SK-N-SH (cell line): ENCODE data around the gene SIRT5. TPM values are rescaled to one million over a fixed set of nuclear protein-coding genes. Genes with fewer than 3 reads are reported as not detected.

Experiments used
- CTCF ChIA-PET: fragments of 300-600, 350-600 bp; formaldehyde crosslinking; extraction: SDS; loops from one replicate; lab custom pipeline; 2021; lab: Yijun Ruan, JAX
- POLR2A ChIA-PET: fragments of 350-600 bp; sonication (Branson Sonifier 250); formaldehyde crosslinking; extraction: SDS; loops from one replicate; lab custom pipeline; 2020; ENCODE audit warnings: antibody characterized with exemption, inconsistent platforms; lab: Yijun Ruan, JAX
- DNase-seq: peaks from one replicate; pipeline ENCODE4 v3.0.0; 2012
- H2AFZ ChIP-seq: fragments of 200-600 bp; sonication (generic); 2 replicates; pipeline ENCODE4 v1.8.1; 2016; ENCODE audit warnings: antibody characterized with exemption, mild to moderate bottlenecking, low read depth
- H3F3A ChIP-seq: fragments of 200-600 bp; sonication (generic); replicated peaks from 2 replicates; pipeline ENCODE3; 2016; ENCODE audit warnings: antibody characterized with exemption, mild to moderate bottlenecking; ENCODE audit not compliant: insufficient read depth
- H3K27ac ChIP-seq, 2 experiments: fragments of 200-500 bp in 1 of 2; fragments of 200-600 bp in 1 of 2; sonication (Bioruptor generic) in 1 of 2; sonication (generic), shearing (Covaris generic) in 1 of 2; 2 replicates each; pipeline versions ENCODE4 v1.5.1 to v1.6.1; 2014 to 2016; ENCODE audit warnings: low read depth in 2 of 2, inconsistent platforms in 1 of 2, low read length in 1 of 2, mild to moderate bottlenecking in 1 of 2, mixed read lengths in 1 of 2
- H3K27me3 ChIP-seq: fragments of 200-600 bp; sonication (generic), shearing (Covaris generic); 2 replicates; pipeline ENCODE4 v1.6.1; 2016; ENCODE audit warnings: mixed run types; ENCODE audit not compliant: insufficient read depth
- H3K36me3 ChIP-seq, 2 experiments: fragments of 200-500 bp in 1 of 2; fragments of 200-600 bp in 1 of 2; sonication (Bioruptor generic) in 1 of 2; sonication (generic) in 1 of 2; replicated peaks in 1 of 2; 2 replicates each; pipeline versions ENCODE3 to v1.5.1; 2014 to 2016; ENCODE audit warnings: low read length in 1 of 2, mild to moderate bottlenecking in 1 of 2; ENCODE audit not compliant: insufficient read depth in 2 of 2, control insufficient read depth in 1 of 2
- H3K4me1 ChIP-seq, 2 experiments: fragments of 200-500 bp in 1 of 2; fragments of 200-600 bp in 1 of 2; sonication (Bioruptor generic) in 1 of 2; sonication (generic), shearing (Covaris generic) in 1 of 2; 2 replicates each; pipeline versions ENCODE4 v1.5.1 to v1.6.1; 2014 to 2016; ENCODE audit warnings: low read depth in 1 of 2, low read length in 1 of 2, mixed run types in 1 of 2; ENCODE audit not compliant: insufficient read depth in 2 of 2, control insufficient read depth in 1 of 2
- H3K4me2 ChIP-seq: fragments of 200-600 bp; sonication (generic), shearing (Covaris generic); 2 replicates; pipeline ENCODE4 v1.6.1; 2017; ENCODE audit warnings: mixed run types
- H3K4me3 ChIP-seq, 2 experiments: fragments of 200-500 bp in 1 of 2; fragments of 200-600 bp in 1 of 2; sonication (Bioruptor generic) in 1 of 2; sonication (generic), shearing (Covaris generic) in 1 of 2; 2 replicates each; pipeline versions ENCODE4 v1.5.1 to v1.8.1; 2014 to 2016; ENCODE audit warnings: low read depth in 2 of 2, inconsistent platforms in 1 of 2, low read length in 1 of 2, mild to moderate bottlenecking in 1 of 2, mixed read lengths in 1 of 2, moderate library complexity in 1 of 2
- H3K79me2 ChIP-seq: fragments of 200-600 bp; sonication (generic); 2 replicates; pipeline ENCODE4 v1.8.1; 2017; ENCODE audit warnings: mild to moderate bottlenecking; ENCODE audit not compliant: insufficient read depth
- H3K9ac ChIP-seq: fragments of 200-600 bp; sonication (generic); 2 replicates; pipeline ENCODE4 v1.6.1; 2017; ENCODE audit warnings: mixed run types
- H3K9me2 ChIP-seq: fragments of 200-600 bp; sonication (generic); 2 replicates; pipeline ENCODE4 v1.6.1; 2017; ENCODE audit warnings: mixed run types
- H3K9me3 ChIP-seq: fragments of 200-600 bp; sonication (generic); 2 replicates; pipeline ENCODE4 v1.6.1; 2017; ENCODE audit warnings: mixed run types, mild to moderate bottlenecking, moderate library complexity
- H4K20me1 ChIP-seq: fragments of 200-600 bp; sonication (generic); 2 replicates; pipeline ENCODE4 v1.6.1; 2017; ENCODE audit warnings: mild to moderate bottlenecking, mixed run types; ENCODE audit not compliant: insufficient read depth
- EP300 ChIP-seq, 2 experiments: IDR thresholded peaks; 2 replicates each; pipeline versions ENCODE4 v1.4.0 to v1.6.1; 2012; ENCODE audit warnings: borderline replicate concordance in 1 of 2, low read depth in 1 of 2, low read length in 1 of 2
- FOSL2 ChIP-seq: IDR thresholded peaks from 2 replicates; pipeline ENCODE4 v1.4.0; 2012; ENCODE audit warnings: low read depth, mild to moderate bottlenecking, moderate library complexity, borderline replicate concordance
- FOXJ3 ChIP-seq: sonication (generic); formaldehyde crosslinking; IDR thresholded peaks from 2 replicates; pipeline ENCODE4 v1.5.1; 2020; ENCODE audit warnings: mild to moderate bottlenecking, missing genetic modification reagents
- GABPA ChIP-seq: IDR thresholded peaks from 2 replicates; pipeline ENCODE4 v1.4.0; 2012; ENCODE audit warnings: low read depth, mild to moderate bottlenecking
- GATA2 ChIP-seq: sonication (generic); formaldehyde crosslinking; IDR thresholded peaks from 2 replicates; pipeline ENCODE4 v1.5.0; 2020; ENCODE audit warnings: mild to moderate bottlenecking, missing genetic modification reagents
- JUND ChIP-seq: IDR thresholded peaks from 2 replicates; pipeline ENCODE4 v1.4.0; 2012
- MXI1 ChIP-seq: IDR thresholded peaks from 2 replicates; pipeline ENCODE4 v1.6.1; 2012; ENCODE audit warnings: mild to moderate bottlenecking, low read depth, low read length, improper control_type of control experiment
- NRF1 ChIP-seq: IDR thresholded peaks from 2 replicates; pipeline ENCODE4 v1.6.1; 2012; ENCODE audit warnings: low read depth, mild to moderate bottlenecking, low read length
- RAD21 ChIP-seq: IDR thresholded peaks from 2 replicates; pipeline ENCODE4 v1.6.1; 2012; ENCODE audit warnings: mild to moderate bottlenecking, low read length
- RFX5 ChIP-seq: IDR thresholded peaks from 2 replicates; pipeline ENCODE4 v1.6.1; 2012; ENCODE audit warnings: mild to moderate bottlenecking, improper control_type of control experiment, low read length
- RXRA ChIP-seq: IDR thresholded peaks from 2 replicates; pipeline ENCODE4 v1.4.0; 2012; ENCODE audit warnings: low read depth, mild to moderate bottlenecking, borderline replicate concordance
- SIN3A ChIP-seq: IDR thresholded peaks from 2 replicates; pipeline ENCODE4 v1.6.1; 2012; ENCODE audit warnings: low read depth, mild to moderate bottlenecking, low read length, moderate library complexity, borderline replicate concordance
- SMC3 ChIP-seq: IDR thresholded peaks from 2 replicates; pipeline ENCODE4 v1.6.1; 2012; ENCODE audit warnings: low read depth, low read length, improper control_type of control experiment
- TCF12 ChIP-seq: IDR thresholded peaks from 2 replicates; pipeline ENCODE4 v1.4.0; 2012
- TEAD4 ChIP-seq: IDR thresholded peaks from 2 replicates; pipeline ENCODE4 v1.4.0; 2012; ENCODE audit warnings: mild to moderate bottlenecking, borderline replicate concordance; ENCODE audit not compliant: insufficient read depth
- WGBS: methylation state at CpG from one replicate; pipeline ENCODE4 v1.1.6; 2017; ENCODE audit warnings: low lambda C conversion rate; 5-methylcytosine and 5-hydroxymethylcytosine counted together
- polyA plus RNA-seq, 3 experiments: library from polyadenylated mRNA; depleted of rRNA; stranded (reverse); fragments of >200 nt; gene quantifications; 2 replicates each; pipeline ENCODE4 v1.2.3, GENCODE V29; 2012
- TF ChIP-seq, protein P1 (sequence below): fragments of 150-350 bp; IDR thresholded peaks from 2 replicates; pipeline ENCODE4 v1.6.1; 2016; ENCODE audit warnings: mild to moderate bottlenecking, low read depth, low read length
- TF ChIP-seq, protein P2 (sequence below): IDR thresholded peaks from 2 replicates; pipeline ENCODE4 v1.4.0; 2012; ENCODE audit warnings: low read depth, borderline replicate concordance
- TF ChIP-seq, protein P3 (sequence below): fragments of 200-600 bp; sonication (generic); IDR thresholded peaks from 2 replicates; pipeline ENCODE4 v1.6.1; 2017; ENCODE audit warnings: antibody characterized with exemption, mild to moderate bottlenecking, moderate library complexity
- TF ChIP-seq, protein P4 (sequence below): IDR thresholded peaks from 2 replicates; pipeline ENCODE4 v1.4.0; 2012; ENCODE audit warnings: low read depth
- TF ChIP-seq, protein P5 (sequence below): IDR thresholded peaks from 2 replicates; pipeline ENCODE4; 2012

Gene SIRT5
- polyA plus RNA-seq, 1 of the 3 experiments (the other 2 are of a cell fraction) = 6.7 TPM

DNA sequence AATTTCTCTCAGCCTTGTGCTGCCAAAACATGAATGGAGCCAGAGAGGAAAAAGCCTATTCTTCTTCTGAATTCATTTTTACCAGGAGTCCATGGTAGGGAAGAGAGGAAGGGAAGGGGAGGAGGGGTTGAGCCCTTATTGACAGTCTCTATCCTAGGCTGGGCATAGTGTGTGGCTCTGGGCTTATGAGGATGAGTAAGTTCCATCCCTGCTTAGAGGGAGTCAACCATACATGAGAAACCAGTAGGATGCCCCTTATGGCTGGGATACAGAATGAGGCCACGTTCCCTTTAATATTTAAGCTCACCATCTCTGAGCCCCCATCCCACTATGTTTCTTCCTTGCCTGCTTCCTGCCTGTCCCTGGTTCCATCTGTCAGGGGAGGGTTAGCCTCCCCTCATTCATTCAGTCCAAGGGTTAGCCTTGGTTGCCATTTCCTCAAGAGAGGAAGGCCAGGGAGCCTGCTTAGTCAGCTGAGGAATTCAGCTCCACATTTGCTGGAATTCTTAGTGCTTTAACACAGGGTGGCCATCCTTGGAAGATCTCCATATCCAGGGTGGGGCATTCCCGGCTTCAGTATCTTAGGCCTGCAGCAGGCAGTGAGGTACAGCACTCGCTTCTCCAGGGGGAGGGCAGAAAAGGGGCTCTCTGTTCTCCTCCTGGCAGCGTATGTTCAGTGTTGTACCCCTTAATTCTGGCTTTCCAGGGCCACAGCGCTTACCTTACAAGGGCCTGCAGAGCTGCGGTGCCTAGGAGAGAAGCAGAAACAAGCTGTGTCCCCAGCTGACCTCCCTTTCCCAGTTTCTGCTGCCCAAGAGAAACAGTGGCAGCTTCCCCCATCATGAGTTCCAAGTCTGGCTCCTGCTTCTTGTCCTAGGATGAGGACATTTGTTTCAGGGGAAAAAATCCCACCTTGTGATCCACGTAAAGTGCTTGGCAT is 12.5 kb downstream of the SIRT5 start:
- 100% methylated on average over 6 of the region's 7 CpGs for WGBS
- Histone ChIP-seq H3K4me2 (no peak overlapping the region), H3K27ac (no peak overlapping the region), H3K79me2 (no peaks in the 10 kb centered on the region), H3K36me3 (peaks cover 12 to 22% of the 10 kb centered on the region in 2 experiments), H3K27me3 (no peaks in the 10 kb centered on the region), H2AFZ (no peak overlapping the region), H3K9ac (no peak overlapping the region), H3K9me3 (no peaks in the 10 kb centered on the region), H3K4me1 (no peaks in the 10 kb centered on the region), H3F3A (peaks cover 5% of the 10 kb centered on the region), H3K4me3 (no peak overlapping the region), H3K9me2 (no peaks in the 10 kb centered on the region), H4K20me1 (no peaks in the 10 kb centered on the region)
- ChIA-PET CTCF (interaction anchor here (1.6 kb wide), 1 partner anchor 12 kb away, joined by 8 read pairs; the partner anchor contains the start of gene SIRT5), POLR2A (no interaction called here)
- TF ChIP-seq MXI1 (no peak), RAD21 (no peak), GABPA (no peak), FOSL2 (no peak), TEAD4 (no peak), JUND (no peak), TCF12 (no peak), NRF1 (no peak)
- TF ChIP-seq, protein P1, sequence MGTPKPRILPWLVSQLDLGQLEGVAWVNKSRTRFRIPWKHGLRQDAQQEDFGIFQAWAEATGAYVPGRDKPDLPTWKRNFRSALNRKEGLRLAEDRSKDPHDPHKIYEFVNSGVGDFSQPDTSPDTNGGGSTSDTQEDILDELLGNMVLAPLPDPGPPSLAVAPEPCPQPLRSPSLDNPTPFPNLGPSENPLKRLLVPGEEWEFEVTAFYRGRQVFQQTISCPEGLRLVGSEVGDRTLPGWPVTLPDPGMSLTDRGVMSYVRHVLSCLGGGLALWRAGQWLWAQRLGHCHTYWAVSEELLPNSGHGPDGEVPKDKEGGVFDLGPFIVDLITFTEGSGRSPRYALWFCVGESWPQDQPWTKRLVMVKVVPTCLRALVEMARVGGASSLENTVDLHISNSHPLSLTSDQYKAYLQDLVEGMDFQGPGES = no peak
- TF ChIP-seq, protein P2, sequence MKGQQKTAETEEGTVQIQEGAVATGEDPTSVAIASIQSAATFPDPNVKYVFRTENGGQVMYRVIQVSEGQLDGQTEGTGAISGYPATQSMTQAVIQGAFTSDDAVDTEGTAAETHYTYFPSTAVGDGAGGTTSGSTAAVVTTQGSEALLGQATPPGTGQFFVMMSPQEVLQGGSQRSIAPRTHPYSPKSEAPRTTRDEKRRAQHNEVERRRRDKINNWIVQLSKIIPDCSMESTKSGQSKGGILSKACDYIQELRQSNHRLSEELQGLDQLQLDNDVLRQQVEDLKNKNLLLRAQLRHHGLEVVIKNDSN = no peak
- no peak for DNase-seq

DNA sequence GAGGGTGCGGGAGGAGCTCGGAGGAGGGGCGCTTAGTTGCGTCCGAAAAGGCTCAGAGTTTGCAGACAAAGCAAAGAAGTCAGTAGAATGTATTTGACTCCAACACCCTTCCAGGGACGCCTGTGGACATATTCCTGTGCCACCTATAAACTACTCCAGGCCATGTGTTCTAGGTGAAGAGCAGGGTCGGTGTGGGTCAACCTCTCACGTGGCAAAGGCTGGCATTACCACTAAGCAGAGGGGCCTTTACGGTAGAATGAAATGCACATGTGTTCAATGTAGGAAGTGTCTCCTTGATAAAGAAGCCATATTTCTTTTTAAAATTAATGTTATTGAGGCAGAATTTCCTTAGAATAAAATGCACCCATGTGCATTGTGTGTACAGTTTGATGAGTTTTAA is 15.4 kb downstream of the SIRT5 start:
- peaks cover 8 to 9% of the 10 kb centered on the region in 2 experiments for H3K36me3 ChIP-seq
- H3K9ac ChIP-seq = no peak overlapping the region
- POLR2A ChIA-PET = no interaction called here
- 93% methylated on average over 9 of the region's 9 CpGs for WGBS
- no peak overlapping the region for H3K4me3 ChIP-seq
- no peaks in the 10 kb centered on the region for H4K20me1 ChIP-seq
- H3K79me2 ChIP-seq = no peaks in the 10 kb centered on the region
- peaks cover 0 to 7% of the 10 kb centered on the region in 2 experiments; a peak in 1 of 4 replicates for H3K4me1 ChIP-seq
- H3K9me3 ChIP-seq = no peaks in the 10 kb centered on the region
- CTCF ChIA-PET = interaction anchor here (5.6 kb wide), 1 partner anchor 15 kb away, joined by 43 read pairs; the partner anchor contains the start of gene SIRT5
- no peak overlapping the region for H3K27ac ChIP-seq
- no peaks in the 10 kb centered on the region for H3K9me2 ChIP-seq
- no peak overlapping the region for H3K4me2 ChIP-seq
- no peak for DNase-seq
- H3F3A ChIP-seq = peaks cover 16% of the 10 kb centered on the region
- H3K27me3 ChIP-seq = no peaks in the 10 kb centered on the region
- no peak overlapping the region for H2AFZ ChIP-seq
- TF ChIP-seq EP300 (IDR thresholded peaks at IDR 0.05; ENCODE audit: borderline replicate concordance in 1 of 2, low read depth in 1 of 2, low read length in 1 of 2) = no peak
- TF ChIP-seq RFX5 = no peak
- TF ChIP-seq SMC3 = no peak
- TF ChIP-seq, protein P3, sequence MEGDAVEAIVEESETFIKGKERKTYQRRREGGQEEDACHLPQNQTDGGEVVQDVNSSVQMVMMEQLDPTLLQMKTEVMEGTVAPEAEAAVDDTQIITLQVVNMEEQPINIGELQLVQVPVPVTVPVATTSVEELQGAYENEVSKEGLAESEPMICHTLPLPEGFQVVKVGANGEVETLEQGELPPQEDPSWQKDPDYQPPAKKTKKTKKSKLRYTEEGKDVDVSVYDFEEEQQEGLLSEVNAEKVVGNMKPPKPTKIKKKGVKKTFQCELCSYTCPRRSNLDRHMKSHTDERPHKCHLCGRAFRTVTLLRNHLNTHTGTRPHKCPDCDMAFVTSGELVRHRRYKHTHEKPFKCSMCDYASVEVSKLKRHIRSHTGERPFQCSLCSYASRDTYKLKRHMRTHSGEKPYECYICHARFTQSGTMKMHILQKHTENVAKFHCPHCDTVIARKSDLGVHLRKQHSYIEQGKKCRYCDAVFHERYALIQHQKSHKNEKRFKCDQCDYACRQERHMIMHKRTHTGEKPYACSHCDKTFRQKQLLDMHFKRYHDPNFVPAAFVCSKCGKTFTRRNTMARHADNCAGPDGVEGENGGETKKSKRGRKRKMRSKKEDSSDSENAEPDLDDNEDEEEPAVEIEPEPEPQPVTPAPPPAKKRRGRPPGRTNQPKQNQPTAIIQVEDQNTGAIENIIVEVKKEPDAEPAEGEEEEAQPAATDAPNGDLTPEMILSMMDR = no peak
- TF ChIP-seq, protein P4, sequence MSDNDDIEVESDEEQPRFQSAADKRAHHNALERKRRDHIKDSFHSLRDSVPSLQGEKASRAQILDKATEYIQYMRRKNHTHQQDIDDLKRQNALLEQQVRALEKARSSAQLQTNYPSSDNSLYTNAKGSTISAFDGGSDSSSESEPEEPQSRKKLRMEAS = no peak
- TF ChIP-seq TEAD4 = no peak
- TF ChIP-seq GABPA = no peak
- TF ChIP-seq FOXJ3 = no peak
- no peak for TF ChIP-seq JUND
- TF ChIP-seq, protein P1 = no peak
- no peak for TF ChIP-seq GATA2 (CRISPR knock-in tag)
- TF ChIP-seq, protein P5, sequence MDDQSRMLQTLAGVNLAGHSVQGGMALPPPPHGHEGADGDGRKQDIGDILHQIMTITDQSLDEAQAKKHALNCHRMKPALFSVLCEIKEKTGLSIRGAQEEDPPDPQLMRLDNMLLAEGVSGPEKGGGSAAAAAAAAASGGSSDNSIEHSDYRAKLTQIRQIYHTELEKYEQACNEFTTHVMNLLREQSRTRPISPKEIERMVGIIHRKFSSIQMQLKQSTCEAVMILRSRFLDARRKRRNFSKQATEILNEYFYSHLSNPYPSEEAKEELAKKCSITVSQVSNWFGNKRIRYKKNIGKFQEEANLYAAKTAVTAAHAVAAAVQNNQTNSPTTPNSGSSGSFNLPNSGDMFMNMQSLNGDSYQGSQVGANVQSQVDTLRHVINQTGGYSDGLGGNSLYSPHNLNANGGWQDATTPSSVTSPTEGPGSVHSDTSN = no peak
- no peak for TF ChIP-seq RXRA
- TF ChIP-seq SIN3A = no peak
- TF ChIP-seq FOSL2 = no peak
- TF ChIP-seq MXI1 = no peak
- TF ChIP-seq TCF12 = no peak
